ENCODE results near the gene EIF2S3B.

- TF ChIP-seq, protein P1, sequence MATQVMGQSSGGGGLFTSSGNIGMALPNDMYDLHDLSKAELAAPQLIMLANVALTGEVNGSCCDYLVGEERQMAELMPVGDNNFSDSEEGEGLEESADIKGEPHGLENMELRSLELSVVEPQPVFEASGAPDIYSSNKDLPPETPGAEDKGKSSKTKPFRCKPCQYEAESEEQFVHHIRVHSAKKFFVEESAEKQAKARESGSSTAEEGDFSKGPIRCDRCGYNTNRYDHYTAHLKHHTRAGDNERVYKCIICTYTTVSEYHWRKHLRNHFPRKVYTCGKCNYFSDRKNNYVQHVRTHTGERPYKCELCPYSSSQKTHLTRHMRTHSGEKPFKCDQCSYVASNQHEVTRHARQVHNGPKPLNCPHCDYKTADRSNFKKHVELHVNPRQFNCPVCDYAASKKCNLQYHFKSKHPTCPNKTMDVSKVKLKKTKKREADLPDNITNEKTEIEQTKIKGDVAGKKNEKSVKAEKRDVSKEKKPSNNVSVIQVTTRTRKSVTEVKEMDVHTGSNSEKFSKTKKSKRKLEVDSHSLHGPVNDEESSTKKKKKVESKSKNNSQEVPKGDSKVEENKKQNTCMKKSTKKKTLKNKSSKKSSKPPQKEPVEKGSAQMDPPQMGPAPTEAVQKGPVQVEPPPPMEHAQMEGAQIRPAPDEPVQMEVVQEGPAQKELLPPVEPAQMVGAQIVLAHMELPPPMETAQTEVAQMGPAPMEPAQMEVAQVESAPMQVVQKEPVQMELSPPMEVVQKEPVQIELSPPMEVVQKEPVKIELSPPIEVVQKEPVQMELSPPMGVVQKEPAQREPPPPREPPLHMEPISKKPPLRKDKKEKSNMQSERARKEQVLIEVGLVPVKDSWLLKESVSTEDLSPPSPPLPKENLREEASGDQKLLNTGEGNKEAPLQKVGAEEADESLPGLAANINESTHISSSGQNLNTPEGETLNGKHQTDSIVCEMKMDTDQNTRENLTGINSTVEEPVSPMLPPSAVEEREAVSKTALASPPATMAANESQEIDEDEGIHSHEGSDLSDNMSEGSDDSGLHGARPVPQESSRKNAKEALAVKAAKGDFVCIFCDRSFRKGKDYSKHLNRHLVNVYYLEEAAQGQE (IDR thresholded peaks at IDR 0.05; ENCODE audit: low read depth) = no peak
- TF ChIP-seq EP300 (IDR thresholded peaks at IDR 0.05; ENCODE audit: borderline replicate concordance) = no peak
- no peak for TF ChIP-seq EGR1 (IDR thresholded peaks at IDR 0.05)
- TF ChIP-seq RAD21 (IDR thresholded peaks at IDR 0.05; ENCODE audit: low read depth) = no peak
- no peak for TF ChIP-seq FOXM1 (IDR thresholded peaks at IDR 0.05; ENCODE audit: borderline replicate concordance, low read depth)
Measured at GRCh38 chr12:10497602-10498001, 8.1 kb upstream of the EIF2S3B start.

Measured in Ishikawa (cell line).